A673 (cell line): ENCODE data around the gene SORL1.

ENCODE experiments used
- CTCF ChIP-seq: fragments of 300-800, 200-600 bp; sonication (generic); conservative IDR thresholded peaks from 2 replicates; pipeline ENCODE4 v1.5.1; 2017; ENCODE audit warnings: low read depth, mild to moderate bottlenecking, antibody characterized with exemption, low read length, moderate library complexity, mixed read lengths
- EZH2 ChIP-seq: fragments of 200-600 bp; sonication (generic); IDR thresholded peaks from 2 replicates; pipeline ENCODE4 v1.6.1; 2017; ENCODE audit warnings: borderline replicate concordance, low read depth, mild to moderate bottlenecking, mixed read lengths, antibody characterized with exemption, low read length; ENCODE audit not compliant: poor library complexity, severe bottlenecking

- TF ChIP-seq CTCF = peak; percentile 69
- no peak for TF ChIP-seq EZH2
Measured at GRCh38 chr11:121534131-121535093, 82.3 kb downstream of the SORL1 start.
